Skeletal muscle satellite cell (primary cell): Measurements from ENCODE around the gene PTPN13.

Experiments used
- H3K27me3 ChIP-seq: 2 replicates; pipeline ENCODE4 v1.7.0; 2013; ENCODE audit warnings: low read length; ENCODE audit not compliant: control insufficient read depth, insufficient read depth
- H3K36me3 ChIP-seq: 2 replicates; pipeline ENCODE4 v1.7.0; 2013; ENCODE audit warnings: mild to moderate bottlenecking, control low read depth, low read length; ENCODE audit not compliant: insufficient read depth
- H3K4me1 ChIP-seq: 2 replicates; pipeline ENCODE4 v1.7.0; 2013; ENCODE audit warnings: low read length; ENCODE audit not compliant: control insufficient read depth, insufficient read depth
- H3K4me2 ChIP-seq: 2 replicates; pipeline ENCODE4 v1.7.0; 2013; ENCODE audit warnings: mild to moderate bottlenecking, low read length
- H3K4me3 ChIP-seq: 2 replicates; pipeline ENCODE4 v1.7.0; 2013; ENCODE audit warnings: low read length
- H3K9ac ChIP-seq: 2 replicates; pipeline ENCODE4 v1.7.0; 2013; ENCODE audit warnings: mild to moderate bottlenecking, low read depth, low read length, moderate library complexity
- H3K9me3 ChIP-seq: replicated peaks from 2 replicates; pipeline ENCODE4 v1.7.0; 2013; ENCODE audit warnings: mild to moderate bottlenecking, control low read depth, low read length

PTPN13 gene

DNA sequence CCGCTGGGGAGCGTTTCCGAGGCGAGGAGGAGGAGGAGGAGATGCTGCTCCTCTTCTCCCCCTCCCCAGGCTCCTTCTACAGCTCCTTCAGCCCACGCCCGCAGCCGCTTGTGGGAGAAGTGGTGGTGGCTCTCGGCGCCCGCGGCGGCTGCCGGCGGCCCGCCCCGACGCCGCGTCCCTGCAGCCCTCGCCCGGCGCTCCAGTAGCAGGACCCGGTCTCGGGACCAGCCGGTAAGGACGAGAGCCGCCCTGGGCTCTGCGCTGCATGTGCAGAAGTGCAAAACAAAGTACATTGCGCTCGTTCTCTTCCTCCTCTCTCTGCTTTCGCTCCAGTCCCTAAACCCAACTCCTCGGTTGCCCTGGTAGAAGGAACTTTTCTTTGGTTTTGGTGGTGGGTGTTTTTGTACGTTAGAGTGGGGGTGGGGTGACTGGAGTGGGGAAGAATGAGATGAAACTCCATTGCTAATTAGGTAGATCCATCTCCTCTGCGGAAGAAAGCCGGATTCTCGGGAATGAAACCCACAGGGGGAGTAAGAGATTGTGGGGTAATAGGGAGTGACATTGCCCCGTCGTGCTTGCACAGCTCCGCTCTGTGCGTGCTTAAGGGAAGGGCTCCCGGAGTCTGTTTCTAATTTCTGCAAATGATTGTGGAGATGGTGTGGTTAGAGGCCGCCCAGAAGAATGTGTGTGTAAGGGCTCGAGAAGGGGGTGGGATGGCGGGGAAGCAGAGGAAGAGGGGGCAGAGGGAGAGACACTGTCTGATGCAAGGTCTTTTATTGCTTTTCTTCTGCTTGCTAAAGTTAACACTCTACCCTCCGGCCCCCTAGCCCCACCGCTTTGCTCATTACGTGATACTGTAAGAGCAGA is 677 bp downstream of the PTPN13 start:
- H3K9ac ChIP-seq = peak overlapping the region; percentile 71
- no peaks in the 10 kb centered on the region for H3K27me3 ChIP-seq
- H3K36me3 ChIP-seq = no peaks in the 10 kb centered on the region
- no peaks in the 10 kb centered on the region for H3K9me3 ChIP-seq
- H3K4me3 ChIP-seq = peak overlapping the region; percentile 76
- peaks cover 6% of the 10 kb centered on the region for H3K4me1 ChIP-seq
- H3K4me2 ChIP-seq = peak overlapping the region; percentile 96

- H3K4me1 ChIP-seq = peaks cover 6% of the 10 kb centered on the region
Observed at GRCh38 chr4:86595426-86595805, 1.3 kb downstream of the PTPN13 start.

DNA sequence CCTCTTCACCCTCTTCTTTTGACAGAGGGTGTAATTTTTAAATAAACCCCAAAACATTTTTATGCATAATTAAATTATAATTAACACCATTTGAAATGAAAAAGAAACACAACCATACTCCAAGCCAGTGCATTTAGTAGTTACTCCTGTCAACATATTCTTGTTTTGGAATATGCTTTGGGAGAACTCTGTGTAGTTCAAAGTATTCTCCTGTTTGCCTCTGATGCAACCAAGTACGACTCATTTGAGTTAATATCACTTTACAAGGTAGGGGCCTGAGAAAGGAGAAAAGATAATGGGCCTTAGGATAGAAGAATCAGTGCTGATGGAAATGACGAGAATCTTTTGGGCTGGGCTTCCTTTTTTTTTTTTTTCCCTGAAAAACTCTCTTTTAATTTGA is 2.7 kb downstream of the PTPN13 start:
- Histone ChIP-seq H3K4me2 (no peak overlapping the region), H3K9ac (no peak overlapping the region), H3K9me3 (no peaks in the 10 kb centered on the region), H3K27me3 (no peaks in the 10 kb centered on the region), H3K36me3 (no peaks in the 10 kb centered on the region), H3K4me3 (no peak overlapping the region), H3K4me1 (peaks cover 6% of the 10 kb centered on the region)

More at GRCh38 chr4:86595426-86595805, 1.3 kb downstream of the PTPN13 start:
- Histone ChIP-seq H3K36me3 (no peaks in the 10 kb centered on the region), H3K9ac (peak overlapping the region; percentile 71), H3K4me3 (peak overlapping the region; percentile 76), H3K4me2 (peak overlapping the region; percentile 96), H3K27me3 (no peaks in the 10 kb centered on the region), H3K9me3 (no peaks in the 10 kb centered on the region)

- H3K4me3 ChIP-seq = no peak overlapping the region
- H3K4me2 ChIP-seq = no peak overlapping the region
- H3K27me3 ChIP-seq = no peaks in the 10 kb centered on the region
- no peak overlapping the region for H3K9ac ChIP-seq
- H3K36me3 ChIP-seq = no peaks in the 10 kb centered on the region
- H3K9me3 ChIP-seq = no peaks in the 10 kb centered on the region
- peaks cover 6% of the 10 kb centered on the region for H3K4me1 ChIP-seq
Observed at GRCh38 chr4:86600007-86600653, 6.0 kb downstream of the PTPN13 start.

- H3K36me3 ChIP-seq = no peaks in the 10 kb centered on the region
- no peak overlapping the region for H3K4me3 ChIP-seq
- H3K9me3 ChIP-seq = no peaks in the 10 kb centered on the region
- H3K4me2 ChIP-seq = no peak overlapping the region
- H3K9ac ChIP-seq = no peak overlapping the region
- H3K27me3 ChIP-seq = no peaks in the 10 kb centered on the region
- no peaks in the 10 kb centered on the region for H3K4me1 ChIP-seq
Observed at GRCh38 chr4:86603311-86603885, 9.3 kb downstream of the PTPN13 start.

DNA sequence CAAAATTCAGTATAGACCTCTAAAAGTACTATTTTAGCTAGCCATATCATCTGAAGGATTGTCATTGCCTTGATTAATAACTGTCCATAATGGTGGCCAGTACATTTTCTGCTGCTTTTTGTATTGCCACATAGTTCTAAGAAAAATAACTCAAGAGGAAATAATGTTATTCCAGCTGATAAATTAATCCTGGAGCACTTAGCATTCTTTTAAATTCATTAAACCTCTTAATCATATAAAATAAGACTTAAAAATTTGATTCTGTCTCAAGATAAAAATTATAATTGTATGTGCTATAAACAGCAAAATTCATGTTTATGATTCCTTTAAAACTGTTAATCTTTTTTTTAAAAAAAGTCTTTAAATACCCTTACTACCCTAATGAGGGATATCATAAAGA is 12.7 kb downstream of the PTPN13 start:
- Histone ChIP-seq H3K36me3 (no peaks in the 10 kb centered on the region), H3K9ac (no peak overlapping the region), H3K27me3 (no peaks in the 10 kb centered on the region), H3K4me1 (peaks cover 4% of the 10 kb centered on the region), H3K4me2 (no peak overlapping the region), H3K9me3 (no peaks in the 10 kb centered on the region), H3K4me3 (no peak overlapping the region)

DNA sequence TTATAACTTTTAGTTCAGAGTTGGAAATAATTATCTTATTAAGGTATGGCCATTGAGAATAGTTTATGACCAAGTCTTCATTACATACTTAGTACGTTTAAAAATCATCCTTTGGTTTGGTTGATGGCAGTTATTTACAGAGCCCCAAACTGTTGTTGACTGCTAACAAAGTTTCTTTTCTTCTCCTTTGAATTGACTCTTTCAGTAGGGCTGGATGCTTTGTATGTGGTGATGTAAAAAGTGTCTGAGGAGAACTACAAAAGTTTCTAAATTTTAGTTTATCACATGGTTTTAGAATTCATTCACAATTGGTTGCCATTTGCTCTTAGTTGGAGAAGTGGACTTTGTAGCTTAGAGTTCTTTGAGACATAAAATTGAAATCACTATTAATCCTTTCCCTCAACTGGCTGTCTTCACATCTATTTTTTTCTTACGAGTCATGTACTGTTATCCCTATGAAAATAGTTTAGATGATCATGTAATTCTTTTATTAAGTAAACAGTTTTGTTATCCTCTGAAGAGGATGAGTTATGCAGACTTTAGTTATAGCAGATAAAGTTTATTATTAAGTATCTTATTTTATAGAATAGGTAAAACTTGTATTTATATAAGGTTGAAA is 14.8 kb downstream of the PTPN13 start:
- no peak overlapping the region for H3K4me3 ChIP-seq

GRCh38 chr4:86611757-86612156 is 17.6 kb downstream of the PTPN13 start:
- Histone ChIP-seq H3K4me3 (no peak overlapping the region), H3K4me2 (no peak overlapping the region), H3K9ac (no peak overlapping the region), H3K27me3 (no peaks in the 10 kb centered on the region), H3K36me3 (no peaks in the 10 kb centered on the region), H3K4me1 (peaks cover 4% of the 10 kb centered on the region), H3K9me3 (no peaks in the 10 kb centered on the region)

More for the DNA sequence above, 14.8 kb downstream of the PTPN13 start:
- no peak overlapping the region for H3K9ac ChIP-seq
- H3K4me2 ChIP-seq = no peak overlapping the region
- H3K4me1 ChIP-seq = peaks cover 4% of the 10 kb centered on the region
- H3K27me3 ChIP-seq = no peaks in the 10 kb centered on the region
- H3K36me3 ChIP-seq = no peaks in the 10 kb centered on the region
- H3K9me3 ChIP-seq = no peaks in the 10 kb centered on the region

- Histone ChIP-seq H3K36me3 (no peaks in the 10 kb centered on the region), H3K9ac (no peak overlapping the region), H3K9me3 (no peaks in the 10 kb centered on the region), H3K4me1 (peaks cover 2% of the 10 kb centered on the region), H3K4me2 (no peak overlapping the region), H3K27me3 (no peaks in the 10 kb centered on the region), H3K4me3 (no peak overlapping the region)
Observed at GRCh38 chr4:86613734-86614133, 19.6 kb downstream of the PTPN13 start.

DNA sequence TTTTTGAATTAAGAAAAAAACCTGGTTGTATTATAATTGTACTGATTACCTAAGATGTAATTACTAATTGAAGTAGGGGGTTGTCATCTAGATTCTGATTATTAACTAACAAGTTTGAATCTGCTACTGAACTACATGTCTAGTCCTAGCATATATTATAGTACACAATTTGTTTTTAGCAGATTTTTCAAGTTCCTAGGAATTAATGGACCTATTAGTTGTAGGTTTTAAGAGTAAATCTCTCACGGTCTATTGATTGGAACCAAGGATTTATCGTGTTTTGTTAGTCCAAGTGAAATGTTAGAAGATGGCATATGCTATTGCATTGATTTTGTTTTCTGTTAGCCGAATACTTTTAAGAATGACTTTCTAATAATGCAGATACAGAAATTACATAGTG is 20.8 kb downstream of the PTPN13 start:
- H3K4me3 ChIP-seq = no peak overlapping the region
- H3K9ac ChIP-seq = no peak overlapping the region
- H3K4me2 ChIP-seq = no peak overlapping the region
- H3K27me3 ChIP-seq = no peaks in the 10 kb centered on the region
- no peaks in the 10 kb centered on the region for H3K9me3 ChIP-seq
- H3K4me1 ChIP-seq = no peaks in the 10 kb centered on the region
- no peaks in the 10 kb centered on the region for H3K36me3 ChIP-seq

- H3K36me3 ChIP-seq = no peaks in the 10 kb centered on the region
- H3K9me3 ChIP-seq = no peaks in the 10 kb centered on the region
- H3K4me2 ChIP-seq = no peak overlapping the region
- H3K27me3 ChIP-seq = no peaks in the 10 kb centered on the region
- no peaks in the 10 kb centered on the region for H3K4me1 ChIP-seq
- H3K9ac ChIP-seq = no peak overlapping the region
- H3K4me3 ChIP-seq = no peak overlapping the region
Observed at GRCh38 chr4:86615501-86615900, 21.4 kb downstream of the PTPN13 start.
